ENCODE measurements around the gene CPT2. TPM values are rescaled to one million over a fixed set of nuclear protein-coding genes. Genes with fewer than 3 reads are reported as not detected.

CPT2 gene
- total and polyA plus RNA-seq, 2 experiments from 2014 or later: 15.2 to 16.2 TPM

DNA sequence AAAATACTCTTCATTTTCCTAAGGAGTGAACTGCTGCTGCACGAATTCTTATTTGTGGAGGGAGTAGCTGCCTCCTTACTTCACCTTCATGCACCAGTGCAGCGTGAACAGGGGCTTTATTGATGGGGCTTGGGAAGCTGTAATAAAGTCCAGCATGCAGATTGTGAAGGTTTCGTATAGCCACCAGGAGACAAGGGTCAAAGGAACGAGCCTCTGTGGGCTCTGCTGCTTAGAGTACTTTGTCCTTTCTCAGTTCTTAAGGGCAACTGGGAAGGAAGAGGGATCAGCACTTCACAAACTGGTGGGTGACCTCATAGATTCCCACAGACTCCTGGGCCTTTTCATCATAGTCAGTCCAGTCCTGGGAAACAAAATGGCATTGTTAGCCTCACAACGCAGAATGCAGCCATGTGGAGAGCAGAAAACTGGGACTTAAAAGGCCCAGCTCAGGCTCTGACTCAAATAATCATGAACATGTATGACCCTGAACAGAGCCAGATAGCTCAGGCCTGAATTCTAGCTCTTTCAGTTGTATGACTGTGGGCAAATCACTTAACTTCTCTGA lies 17.8 kb downstream of the CPT2 start:
- H3F3A ChIP-seq (ENCODE audit: insufficient read depth): no peaks in the 10 kb centered on the region
- no peaks in the 10 kb centered on the region for H3K9me3 ChIP-seq (ENCODE audit: low read depth)
- H3K4me2 ChIP-seq (ENCODE audit: unreplicated experiment): no peak overlapping the region
- H3K27ac ChIP-seq: no peak overlapping the region
- DNase-seq: no peak
- no peak overlapping the region for H2AFZ ChIP-seq
- in situ Hi-C loops (cut with MboI): no loop called here
- peaks cover 13% of the 10 kb centered on the region for H3K79me2 ChIP-seq (ENCODE audit: insufficient read depth)
- 72 to 80% methylated on average over 5 of the region's 5 CpGs for WGBS, 2 experiments (ENCODE audit: low coverage in 1 of 2, low lambda C conversion rate in 2 of 2, missing lambda C conversion rate in 2 of 2)
- peaks cover 32% of the 10 kb centered on the region for H3K36me3 ChIP-seq (ENCODE audit: low read depth)
- no peaks in the 10 kb centered on the region for H3K27me3 ChIP-seq (replicated peaks; ENCODE audit: insufficient read depth)
- H3K4me3 ChIP-seq: no peak overlapping the region
- no peaks in the 10 kb centered on the region for H4K20me1 ChIP-seq (ENCODE audit: insufficient read depth)
- no peak overlapping the region for H3K9ac ChIP-seq
- no peaks in the 10 kb centered on the region for H3K9me2 ChIP-seq (ENCODE audit: insufficient read depth)
- peaks cover 6% of the 10 kb centered on the region for H3K4me1 ChIP-seq (ENCODE audit: insufficient read depth)
- TF ChIP-seq EZH2phosphoT487 (IDR thresholded peaks at IDR 0.05; ENCODE audit: insufficient read depth, low read depth): no peak
- TF ChIP-seq EZH2 (IDR thresholded peaks at IDR 0.05; ENCODE audit: insufficient read depth, poor library complexity, severe bottlenecking): no peak

DNA sequence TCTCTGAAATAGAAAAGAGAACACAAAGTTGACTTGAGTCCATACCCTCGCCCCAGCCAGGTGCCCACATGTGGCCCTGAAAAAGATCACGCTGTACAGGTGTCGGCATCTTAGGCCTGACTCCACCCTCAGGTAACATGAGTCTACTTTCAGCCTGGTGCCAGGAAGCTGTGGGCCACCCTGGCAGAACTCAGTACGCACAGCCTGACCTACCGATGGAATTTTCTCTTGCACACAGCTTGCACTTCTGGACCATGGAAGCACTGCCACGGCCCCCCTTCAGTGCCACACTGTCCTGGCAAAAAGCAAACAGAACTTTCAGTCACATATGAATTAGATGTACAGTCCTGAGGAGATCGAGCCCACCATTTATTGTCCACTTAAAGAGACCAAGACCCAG lies 21.6 kb downstream of the CPT2 start:
- Histone ChIP-seq H3K79me2 (ENCODE audit: insufficient read depth) (peaks cover 18% of the 10 kb centered on the region), H4K20me1 (ENCODE audit: insufficient read depth) (no peaks in the 10 kb centered on the region), H3K9me3 (ENCODE audit: low read depth) (no peaks in the 10 kb centered on the region), H3K4me3 (no peak overlapping the region), H3K36me3 (ENCODE audit: low read depth) (peaks cover 17% of the 10 kb centered on the region), H2AFZ (no peak overlapping the region), H3K9me2 (ENCODE audit: insufficient read depth) (no peaks in the 10 kb centered on the region), H3K4me2 (ENCODE audit: unreplicated experiment) (no peak overlapping the region), H3F3A (ENCODE audit: insufficient read depth) (no peaks in the 10 kb centered on the region), H3K27ac (no peak overlapping the region), H3K9ac (no peak overlapping the region), H3K4me1 (ENCODE audit: insufficient read depth) (peaks cover 15% of the 10 kb centered on the region), H3K27me3 (replicated peaks; ENCODE audit: insufficient read depth) (no peaks in the 10 kb centered on the region)
- in situ Hi-C loops (cut with MboI): no loop called here
- WGBS, 2 experiments (ENCODE audit: low coverage in 1 of 2, low lambda C conversion rate in 2 of 2, missing lambda C conversion rate in 2 of 2): 99 to 100% methylated on average over 7 of the region's 7 CpGs
- no peak for DNase-seq
- TF ChIP-seq EZH2phosphoT487 (IDR thresholded peaks at IDR 0.05; ENCODE audit: insufficient read depth, low read depth) (no peak), EZH2 (IDR thresholded peaks at IDR 0.05; ENCODE audit: insufficient read depth, poor library complexity, severe bottlenecking) (no peak)

DNA sequence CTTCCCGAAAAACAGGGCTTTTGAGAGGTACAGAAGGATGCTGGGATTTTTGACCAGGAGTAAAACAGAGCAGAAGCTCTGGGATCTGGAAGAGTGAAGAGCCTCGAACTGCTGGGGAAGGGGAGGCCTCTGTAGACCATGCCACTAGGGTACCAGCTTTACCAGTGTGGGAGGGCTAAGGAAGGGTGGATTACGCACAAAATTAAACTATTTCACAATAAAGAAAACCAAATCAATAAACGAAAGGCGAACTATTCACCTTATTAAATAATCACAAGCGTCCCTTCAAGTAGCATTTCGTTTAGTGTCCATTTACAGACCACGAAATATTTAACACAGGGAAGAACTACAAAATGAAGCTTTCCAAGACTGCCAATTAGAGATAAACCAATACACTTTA lies 23.1 kb downstream of the CPT2 start:
- in situ Hi-C loops (cut with MboI): no loop called here

DNA sequence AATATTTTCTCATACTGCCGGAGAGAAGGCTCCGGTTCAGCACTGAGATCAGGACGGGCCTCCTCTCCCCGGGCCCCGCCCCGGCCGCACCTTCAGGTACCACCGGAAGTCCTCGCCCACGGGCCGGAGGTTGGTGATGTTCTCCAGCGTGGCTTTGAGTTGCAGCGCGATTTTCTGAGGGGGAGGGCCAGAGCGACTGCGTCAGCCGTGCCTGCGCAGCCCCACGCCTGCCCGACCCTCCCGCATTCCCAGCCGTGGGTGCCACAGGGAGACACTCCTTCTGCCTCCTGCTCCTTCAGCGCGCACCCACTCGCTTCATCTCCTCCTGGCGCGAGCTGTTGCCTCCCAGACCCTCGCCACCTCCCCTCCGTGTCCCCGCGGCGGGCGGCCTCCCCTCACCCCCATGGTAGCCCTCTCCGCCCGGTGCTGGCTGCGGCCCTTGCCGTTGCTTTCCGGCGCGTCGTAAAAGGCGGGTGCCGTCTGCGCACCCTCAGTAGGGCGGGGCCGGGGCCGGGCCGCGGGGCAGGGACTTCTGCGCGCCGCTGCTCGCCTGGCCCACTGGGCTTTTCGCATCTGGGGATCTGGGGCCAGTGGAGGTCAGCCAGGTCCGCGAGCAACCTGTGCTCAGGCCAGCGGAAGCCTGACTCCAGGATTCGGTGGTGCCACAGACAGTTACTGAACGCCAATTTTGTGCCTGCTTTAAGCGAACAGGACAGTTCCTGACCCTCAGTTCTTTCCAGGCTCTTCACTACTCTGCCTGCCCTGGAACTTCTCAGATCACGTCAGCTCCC lies 23.7 kb downstream of the CPT2 start, which contains the start of gene CZIB:
TSS of gene CZIB (minus strand) at position 464 of the 791 bp plus-strand sequence. CDS start at position 405, 59 bp downstream.
- DNase-seq: peak; percentile 96
- Histone ChIP-seq H3K9ac (peak within 1 kb of the TSS; percentile 95), H4K20me1 (ENCODE audit: insufficient read depth) (no peaks in the 10 kb centered on the region), H3K9me3 (ENCODE audit: low read depth) (no peaks in the 10 kb centered on the region), H3K36me3 (ENCODE audit: low read depth) (0 out of 2 replicates have a peak, but pooled peaks cover 4% of the 10 kb centered on the region), H3K4me2 (ENCODE audit: unreplicated experiment) (peak within 1 kb of the TSS; percentile 97), H3K4me3 (peak within 1 kb of the TSS; percentile 93), H3K27me3 (replicated peaks; ENCODE audit: insufficient read depth) (no peaks in the 10 kb centered on the region), H3K79me2 (ENCODE audit: insufficient read depth) (peaks cover 18% of the 10 kb centered on the region), H3F3A (ENCODE audit: insufficient read depth) (no peaks in the 10 kb centered on the region), H2AFZ (peak within 1 kb of the TSS; percentile 94), H3K9me2 (ENCODE audit: insufficient read depth) (no peaks in the 10 kb centered on the region), H3K27ac (peak within 1 kb of the TSS; percentile 91), H3K4me1 (ENCODE audit: insufficient read depth) (peaks cover 15% of the 10 kb centered on the region)
- WGBS, 2 experiments (ENCODE audit: low coverage in 1 of 2, low lambda C conversion rate in 2 of 2, missing lambda C conversion rate in 2 of 2): 1% methylated on average over 49 to 56 of the region's 61 CpGs
- in situ Hi-C loops (cut with MboI): no loop called here
- TF ChIP-seq EZH2phosphoT487 (IDR thresholded peaks at IDR 0.05; ENCODE audit: insufficient read depth, low read depth) (no peak), EZH2 (IDR thresholded peaks at IDR 0.05; ENCODE audit: insufficient read depth, poor library complexity, severe bottlenecking) (no peak)

More for the DNA sequence above, 23.1 kb downstream of the CPT2 start:
- DNase-seq: peak; percentile 18
- Histone ChIP-seq H3F3A (ENCODE audit: insufficient read depth) (no peaks in the 10 kb centered on the region), H3K4me1 (ENCODE audit: insufficient read depth) (peaks cover 15% of the 10 kb centered on the region), H3K27me3 (replicated peaks; ENCODE audit: insufficient read depth) (no peaks in the 10 kb centered on the region), H3K4me3 (peak overlapping the region; percentile 93), H3K9me3 (ENCODE audit: low read depth) (no peaks in the 10 kb centered on the region), H3K79me2 (ENCODE audit: insufficient read depth) (peaks cover 18% of the 10 kb centered on the region), H3K27ac (peak overlapping the region; percentile 91), H2AFZ (peak overlapping the region; percentile 94), H3K9me2 (ENCODE audit: insufficient read depth) (no peaks in the 10 kb centered on the region), H3K9ac (peak overlapping the region; percentile 95), H4K20me1 (ENCODE audit: insufficient read depth) (no peaks in the 10 kb centered on the region), H3K4me2 (ENCODE audit: unreplicated experiment) (peak overlapping the region; percentile 97), H3K36me3 (ENCODE audit: low read depth) (peaks cover 4% of the 10 kb centered on the region; the same call in 1 of the 2 replicates)
- 5 to 6% methylated on average over 8 of the region's 8 CpGs for WGBS, 2 experiments (ENCODE audit: low coverage in 1 of 2, low lambda C conversion rate in 2 of 2, missing lambda C conversion rate in 2 of 2)
- no peak for TF ChIP-seq EZH2phosphoT487 (IDR thresholded peaks at IDR 0.05; ENCODE audit: insufficient read depth, low read depth)

Data from GM23248 (cell line).